Measurements from ENCODE around the gene PRR30. TPM values are rescaled to one million over a fixed set of nuclear protein-coding genes. Genes with fewer than 3 reads are reported as not detected.

The PRR30 gene
- polyA plus RNA-seq, 1 experiment, result not detected

DNA sequence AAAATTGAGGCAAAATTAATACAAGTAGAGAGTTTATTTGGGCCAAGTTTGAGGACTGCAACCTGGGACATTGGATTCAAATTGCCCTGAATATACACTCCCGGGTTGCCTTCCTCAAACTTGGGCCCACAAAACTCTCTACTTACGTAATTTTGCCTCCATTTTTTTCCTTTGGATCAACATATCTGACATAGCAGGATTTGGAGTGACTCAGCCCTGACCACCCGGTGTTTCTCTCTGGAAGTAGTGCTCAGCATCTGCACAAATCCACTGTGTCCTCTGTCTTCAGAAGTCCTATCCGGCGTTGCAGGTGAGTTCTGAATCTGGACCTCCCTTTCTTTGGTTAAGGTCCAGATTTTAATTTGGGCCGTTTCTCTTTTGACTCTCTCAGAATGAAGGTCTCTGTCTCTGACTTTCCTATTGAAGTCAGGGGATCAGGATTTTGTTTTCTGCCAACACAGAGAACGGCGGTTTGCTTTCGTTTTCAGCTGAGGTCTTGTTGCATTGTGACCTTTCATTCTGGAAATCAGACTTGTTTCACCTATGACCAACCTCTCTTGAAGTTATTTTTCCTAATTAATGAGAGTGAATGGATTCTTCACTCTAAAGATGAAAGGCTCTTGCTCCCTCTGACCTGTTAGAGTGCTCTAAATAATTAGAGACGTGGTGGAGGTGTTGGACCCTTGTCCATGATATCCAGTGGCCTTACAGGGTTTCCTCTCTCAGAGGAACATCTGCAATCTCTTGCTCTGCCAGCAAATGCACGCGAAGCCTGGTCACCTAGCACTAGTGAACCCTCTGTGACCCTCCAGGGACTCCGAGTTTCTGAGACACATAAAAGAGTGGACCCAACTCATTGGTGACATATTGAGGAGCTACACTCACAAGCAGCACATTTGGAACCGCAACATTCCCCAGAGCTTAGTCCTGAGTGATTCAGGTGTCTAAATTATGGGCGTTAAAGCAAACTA lies 23.2 kb upstream of the PRR30 start:
- no peak overlapping the region for H3K4me3 ChIP-seq (ENCODE audit: low read depth, low read length)
- H3K36me3 ChIP-seq (ENCODE audit: control insufficient read depth, insufficient read depth, low read length), result no peaks in the 10 kb centered on the region
- ChIA-PET CTCF (no interaction called here), POLR2A (no interaction called here)
- DNase-seq (ENCODE audit: low read depth), result no peak
- TF ChIP-seq, protein P1, sequence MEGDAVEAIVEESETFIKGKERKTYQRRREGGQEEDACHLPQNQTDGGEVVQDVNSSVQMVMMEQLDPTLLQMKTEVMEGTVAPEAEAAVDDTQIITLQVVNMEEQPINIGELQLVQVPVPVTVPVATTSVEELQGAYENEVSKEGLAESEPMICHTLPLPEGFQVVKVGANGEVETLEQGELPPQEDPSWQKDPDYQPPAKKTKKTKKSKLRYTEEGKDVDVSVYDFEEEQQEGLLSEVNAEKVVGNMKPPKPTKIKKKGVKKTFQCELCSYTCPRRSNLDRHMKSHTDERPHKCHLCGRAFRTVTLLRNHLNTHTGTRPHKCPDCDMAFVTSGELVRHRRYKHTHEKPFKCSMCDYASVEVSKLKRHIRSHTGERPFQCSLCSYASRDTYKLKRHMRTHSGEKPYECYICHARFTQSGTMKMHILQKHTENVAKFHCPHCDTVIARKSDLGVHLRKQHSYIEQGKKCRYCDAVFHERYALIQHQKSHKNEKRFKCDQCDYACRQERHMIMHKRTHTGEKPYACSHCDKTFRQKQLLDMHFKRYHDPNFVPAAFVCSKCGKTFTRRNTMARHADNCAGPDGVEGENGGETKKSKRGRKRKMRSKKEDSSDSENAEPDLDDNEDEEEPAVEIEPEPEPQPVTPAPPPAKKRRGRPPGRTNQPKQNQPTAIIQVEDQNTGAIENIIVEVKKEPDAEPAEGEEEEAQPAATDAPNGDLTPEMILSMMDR (IDR thresholded peaks at IDR 0.05; ENCODE audit: insufficient read depth, low read depth, low read length), result no peak
- H3K27me3 ChIP-seq (ENCODE audit: control insufficient read depth, insufficient read depth, low read length), result peaks cover 7% of the 10 kb centered on the region; the same call in 1 of the 2 replicates

DNA sequence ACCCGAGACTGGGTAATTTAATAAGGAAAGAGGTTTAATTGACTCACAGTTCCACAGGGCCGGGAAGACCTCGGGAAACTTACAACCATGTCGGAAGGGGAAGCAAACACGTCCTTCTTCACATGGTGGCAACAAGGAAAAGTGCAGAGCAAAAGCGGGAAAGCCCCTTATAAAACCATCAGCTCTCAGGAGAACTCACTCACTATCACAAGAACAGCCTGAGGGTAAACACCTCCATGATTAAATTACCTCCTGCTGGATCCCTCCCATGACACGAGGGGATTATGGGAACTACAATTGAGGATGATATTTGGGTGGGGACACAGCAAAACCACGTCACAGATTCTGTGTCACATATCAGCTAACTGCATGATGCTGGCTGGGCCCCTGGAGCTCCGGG lies 21.0 kb upstream of the PRR30 start:
- ChIA-PET CTCF (interaction anchor here (1.0 to 1.1 kb wide), 2 partner anchors 10 to 24 kb away, joined by 3 read pairs; no protein-coding TSS in a partner anchor), POLR2A (no interaction called here)
- no peaks in the 10 kb centered on the region for H3K36me3 ChIP-seq (ENCODE audit: control insufficient read depth, insufficient read depth, low read length)

DNA sequence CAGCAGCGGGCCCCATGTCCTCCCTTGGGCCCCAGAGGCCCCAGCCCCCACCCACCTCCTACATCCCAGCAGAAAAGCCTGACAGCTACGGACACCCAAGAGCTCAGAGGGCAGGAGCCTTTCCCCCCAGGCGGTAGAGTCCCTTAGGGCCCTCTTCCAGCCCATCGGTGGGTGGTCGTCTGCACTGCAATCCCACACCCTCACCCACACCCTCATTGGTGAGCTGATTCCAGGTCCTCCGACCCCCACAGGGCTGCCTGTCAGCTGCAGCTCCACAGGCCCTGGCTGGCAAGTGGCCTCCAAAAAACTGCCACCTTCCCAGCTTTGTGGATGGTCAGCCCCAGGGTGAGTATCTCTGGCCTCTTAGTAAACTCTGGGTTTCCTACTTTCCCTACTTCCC lies 20.1 kb upstream of the PRR30 start:
- Histone ChIP-seq H3K36me3 (ENCODE audit: control insufficient read depth, insufficient read depth, low read length) (no peaks in the 10 kb centered on the region), H3K4me3 (ENCODE audit: low read depth, low read length) (no peak overlapping the region), H3K27me3 (ENCODE audit: control insufficient read depth, insufficient read depth, low read length) (peaks cover 3% of the 10 kb centered on the region; the same call in 1 of the 2 replicates)
- DNase-seq (ENCODE audit: low read depth), result no peak
- TF ChIP-seq, protein P1 (IDR thresholded peaks at IDR 0.05; ENCODE audit: insufficient read depth, low read depth, low read length), result no peak
- CTCF ChIA-PET, result interaction anchor here (0.6 to 1.6 kb wide), 2 partner anchors 11 to 216 kb away, joined by 3 to 7 read pairs; no protein-coding TSS in a partner anchor
- POLR2A ChIA-PET, result no interaction called here

More for the DNA sequence above, 21.0 kb upstream of the PRR30 start:
- no peak overlapping the region for H3K4me3 ChIP-seq (ENCODE audit: low read depth, low read length)
- H3K27me3 ChIP-seq (ENCODE audit: control insufficient read depth, insufficient read depth, low read length), result peaks cover 3% of the 10 kb centered on the region; the same call in 1 of the 2 replicates
- TF ChIP-seq, protein P1 (IDR thresholded peaks at IDR 0.05; ENCODE audit: insufficient read depth, low read depth, low read length), result no peak
- no peak for DNase-seq (ENCODE audit: low read depth)

DNA sequence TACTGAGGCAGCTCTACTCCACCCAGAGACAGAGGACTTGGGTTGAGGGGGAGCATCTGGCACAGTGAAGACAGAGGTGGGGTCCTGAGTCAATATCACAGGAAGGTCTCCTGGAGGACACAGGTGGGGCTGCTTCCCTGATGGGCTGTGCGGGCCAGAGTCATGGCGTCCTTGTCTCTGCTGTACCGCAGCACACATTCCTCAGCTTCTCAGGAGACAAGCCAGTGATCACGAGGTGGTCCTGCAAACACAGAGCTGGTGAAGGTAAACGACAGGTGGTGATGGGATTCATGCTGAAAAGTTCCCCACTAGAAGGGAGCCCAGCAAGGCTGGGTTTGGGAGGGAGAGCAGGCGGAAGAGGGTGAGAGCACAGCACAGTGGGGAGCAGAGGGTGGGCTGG lies 19.3 kb upstream of the PRR30 start:
- peaks cover 3% of the 10 kb centered on the region; the same call in 1 of the 2 replicates for H3K27me3 ChIP-seq (ENCODE audit: control insufficient read depth, insufficient read depth, low read length)
- ChIA-PET CTCF (interaction anchor here (1.3 to 1.6 kb wide), 3 partner anchors 11 to 13 kb away, joined by 4 to 8 read pairs (median 7); no protein-coding TSS in a partner anchor), POLR2A (no interaction called here)
- no peak for DNase-seq (ENCODE audit: low read depth)
- TF ChIP-seq, protein P1 (IDR thresholded peaks at IDR 0.05; ENCODE audit: insufficient read depth, low read depth, low read length), result no peak
- no peaks in the 10 kb centered on the region for H3K36me3 ChIP-seq (ENCODE audit: control insufficient read depth, insufficient read depth, low read length)
- no peak overlapping the region for H3K4me3 ChIP-seq (ENCODE audit: low read depth, low read length)

DNA sequence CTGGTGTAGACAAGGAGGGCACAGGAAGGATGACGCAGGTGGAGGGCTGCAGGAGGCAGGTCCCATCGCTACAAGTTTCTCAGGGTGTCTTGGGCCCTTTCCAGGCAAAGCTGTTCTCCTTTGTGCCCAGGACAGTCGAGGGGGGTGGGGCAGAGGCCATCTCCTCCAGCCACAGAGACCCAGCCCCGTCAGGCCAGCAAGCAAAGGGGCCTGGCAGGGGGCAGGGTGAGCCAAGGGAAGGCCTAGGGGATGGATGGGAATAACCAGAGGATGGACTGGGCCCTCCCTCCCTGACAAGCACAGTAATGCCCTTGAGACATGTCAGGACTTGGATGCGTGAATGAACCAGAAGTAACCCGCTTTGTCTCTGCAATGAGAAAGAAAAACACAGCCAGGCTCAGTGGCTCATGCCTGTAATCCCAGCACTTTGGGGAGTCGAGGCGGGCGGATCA lies 15.9 kb upstream of the PRR30 start:
- DNase-seq (ENCODE audit: low read depth), result no peak
- TF ChIP-seq, protein P1 (IDR thresholded peaks at IDR 0.05; ENCODE audit: insufficient read depth, low read depth, low read length), result no peak
- no peak overlapping the region for H3K4me3 ChIP-seq (ENCODE audit: low read depth, low read length)
- ChIA-PET CTCF (interaction anchor here (1.1 kb wide), 1 partner anchor 15 kb away, joined by 4 read pairs; no protein-coding TSS in a partner anchor), POLR2A (no interaction called here)
- H3K27me3 ChIP-seq (ENCODE audit: control insufficient read depth, insufficient read depth, low read length), result peaks cover 12% of the 10 kb centered on the region
- H3K36me3 ChIP-seq (ENCODE audit: control insufficient read depth, insufficient read depth, low read length), result no peaks in the 10 kb centered on the region
